ENCODE results near the gene CHRNA10.
"Not testable (repeated sequence)": the region's sequence is repeated elsewhere in the genome, so short reads cannot be mapped to it uniquely, and the experiment has no call there.

Gene CHRNA10

DNA sequence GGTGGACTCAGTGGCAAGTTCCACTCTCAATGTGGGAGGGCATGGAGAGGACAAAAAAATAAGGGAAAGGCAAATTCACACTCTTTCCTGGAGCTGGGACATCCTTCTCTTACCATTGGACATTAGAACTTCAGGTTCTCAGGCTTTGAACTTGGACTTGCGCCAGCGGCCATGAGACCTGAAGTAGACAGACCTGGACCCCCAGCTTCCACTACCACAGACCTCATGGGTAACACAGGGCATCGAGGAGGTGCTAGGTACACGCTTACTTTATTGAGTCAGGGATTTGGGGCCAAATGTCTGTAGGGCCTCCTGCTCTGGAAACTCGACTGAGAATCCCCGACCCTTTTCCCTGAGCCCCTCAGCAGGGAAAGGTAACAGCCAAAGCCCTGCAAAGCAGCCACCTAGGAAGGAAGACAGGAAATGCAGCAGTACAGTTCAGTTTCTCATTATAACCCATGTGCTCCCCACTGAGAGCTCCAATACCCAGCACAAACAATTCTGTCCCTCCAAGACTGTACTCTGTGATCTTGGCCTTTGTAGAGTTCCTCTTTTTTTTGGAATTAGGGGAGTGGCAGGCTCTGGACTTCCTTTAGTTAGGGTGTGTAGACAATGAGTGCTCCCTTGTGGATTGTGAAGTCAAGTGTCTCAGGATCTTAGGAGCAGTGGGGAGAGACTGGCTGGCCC lies 5.7 kb downstream of the CHRNA10 start:
- peak; percentile 41 for DNase-seq

DNA sequence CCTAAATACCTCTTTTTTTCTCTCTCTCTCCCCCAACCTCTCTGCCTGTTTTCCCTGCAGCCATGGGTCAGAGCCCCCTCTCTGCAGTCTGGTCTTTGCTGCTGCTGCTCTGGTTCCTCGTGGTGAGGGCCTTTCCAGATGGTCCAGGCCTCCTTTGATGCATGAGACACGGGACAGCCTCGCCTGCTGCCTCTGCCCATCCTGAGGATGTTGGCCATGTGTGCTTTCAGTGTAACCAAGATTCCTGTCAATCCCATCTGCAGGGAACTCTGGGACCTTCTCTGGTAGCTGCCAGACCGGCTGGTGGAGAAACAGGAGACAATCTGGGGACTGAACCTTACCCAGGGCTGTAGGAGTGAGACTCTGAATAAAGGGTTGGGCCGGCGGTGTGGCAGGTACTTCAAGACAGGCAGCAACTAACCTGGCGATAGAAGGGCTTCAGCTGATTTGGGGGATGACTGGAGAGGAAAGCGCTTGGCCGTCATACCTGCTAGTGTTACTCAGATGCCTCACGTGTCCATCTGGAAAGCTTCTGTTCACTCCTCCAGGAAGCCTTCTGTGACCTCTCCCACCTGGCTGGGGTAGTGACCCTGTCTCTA lies 7.1 kb downstream of the CHRNA10 start:
- DNase-seq: no peak

DNA sequence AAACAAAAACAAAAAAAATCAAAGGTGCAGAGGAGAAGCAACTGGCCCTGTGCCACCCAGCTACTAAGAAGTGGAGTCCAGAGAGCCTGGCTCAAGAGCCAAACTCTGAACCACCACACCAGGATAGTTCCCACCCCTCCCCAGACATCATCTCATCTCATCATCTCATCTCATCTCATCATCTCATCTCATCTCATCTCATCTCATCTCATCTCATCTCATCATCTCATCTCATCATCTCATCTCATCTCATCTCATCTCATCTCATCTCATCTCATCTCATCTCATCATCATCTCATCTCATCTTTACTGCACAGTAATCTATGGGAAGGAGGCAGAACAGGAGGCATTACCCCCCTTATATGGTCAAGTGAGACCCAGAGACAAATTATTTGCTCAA lies 8.3 kb downstream of the CHRNA10 start:
- DNase-seq: no peak

DNA sequence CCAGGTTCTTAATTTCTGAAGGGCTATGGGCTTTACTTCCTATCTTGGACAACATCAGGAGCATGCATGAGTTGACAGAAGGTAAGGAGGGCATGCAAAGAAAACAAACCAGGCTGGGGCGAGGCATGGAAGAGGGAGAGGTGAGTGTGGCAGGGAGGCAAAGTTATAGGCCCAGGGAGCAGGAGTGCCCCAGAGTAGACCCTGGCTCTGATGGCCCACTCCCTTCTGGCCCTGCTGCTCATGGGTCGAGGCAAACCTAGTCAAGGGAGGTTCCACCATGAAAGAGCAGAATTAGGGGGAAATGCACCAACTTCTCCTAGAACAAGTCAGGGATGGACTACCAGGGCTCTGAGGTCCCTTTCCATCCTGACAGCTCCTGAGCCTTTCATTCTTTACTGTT lies 10.2 kb downstream of the CHRNA10 start:
- DNase-seq: no peak

DNA sequence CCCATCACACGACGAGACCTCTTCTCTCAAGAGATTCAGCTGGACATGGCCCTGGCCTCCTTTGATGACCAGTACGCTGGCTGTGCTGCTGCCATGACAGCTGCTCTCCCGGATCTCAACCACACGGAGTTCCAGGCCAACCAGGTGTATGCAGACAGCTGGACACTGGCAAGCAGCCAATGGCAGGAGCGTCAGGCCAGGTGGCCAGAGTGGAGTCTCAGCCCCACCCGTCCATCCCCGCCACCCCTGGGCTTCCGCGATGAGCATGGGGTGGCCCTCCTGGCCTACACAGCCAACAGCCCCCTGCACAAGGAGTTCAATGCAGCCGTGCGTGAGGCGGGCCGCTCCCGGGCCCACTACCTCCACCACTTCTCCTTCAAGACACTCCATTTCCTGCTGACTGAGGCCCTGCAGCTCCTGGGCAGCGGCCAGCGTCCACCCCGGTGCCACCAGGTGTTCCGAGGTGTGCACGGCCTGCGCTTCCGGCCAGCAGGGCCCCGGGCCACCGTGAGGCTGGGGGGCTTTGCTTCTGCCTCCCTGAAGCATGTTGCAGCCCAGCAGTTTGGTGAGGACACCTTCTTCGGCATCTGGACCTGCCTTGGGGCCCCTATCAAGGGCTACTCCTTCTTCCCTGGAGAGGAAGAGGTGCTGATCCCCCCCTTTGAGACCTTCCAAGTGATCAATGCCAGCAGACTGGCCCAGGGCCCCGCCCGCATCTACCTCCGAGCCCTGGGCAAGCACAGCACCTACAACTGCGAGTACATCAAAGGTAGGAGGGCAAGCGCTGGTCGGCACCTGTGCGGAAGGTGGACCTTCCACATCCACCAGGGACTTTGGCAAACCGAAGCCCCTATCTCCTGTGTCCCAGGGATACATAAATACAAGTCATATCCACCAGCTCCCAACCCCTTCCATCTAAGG lies 11.3 kb downstream of the CHRNA10 start:
- DNase-seq: no peak

DNA sequence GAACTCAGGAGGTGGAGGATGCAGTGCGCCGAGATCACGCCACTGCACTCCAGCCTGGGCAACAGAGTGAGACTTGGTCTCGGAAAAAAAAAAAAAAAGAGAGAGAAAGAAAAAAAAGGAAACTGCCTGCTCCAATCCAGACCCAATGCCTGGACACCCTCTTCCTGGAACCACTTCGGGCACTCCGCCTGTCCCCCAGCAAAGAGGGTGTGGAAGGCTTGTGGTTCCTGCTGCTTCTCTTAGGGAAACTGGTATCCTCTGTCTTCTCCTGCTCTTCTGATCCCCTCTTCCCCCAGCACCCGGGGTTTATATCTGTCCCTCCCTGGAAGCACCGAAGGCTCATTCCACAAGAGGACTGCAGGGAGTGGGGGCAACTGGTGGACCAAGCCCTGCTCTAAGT lies 12.9 kb downstream of the CHRNA10 start:
- DNase-seq: no peak

DNA sequence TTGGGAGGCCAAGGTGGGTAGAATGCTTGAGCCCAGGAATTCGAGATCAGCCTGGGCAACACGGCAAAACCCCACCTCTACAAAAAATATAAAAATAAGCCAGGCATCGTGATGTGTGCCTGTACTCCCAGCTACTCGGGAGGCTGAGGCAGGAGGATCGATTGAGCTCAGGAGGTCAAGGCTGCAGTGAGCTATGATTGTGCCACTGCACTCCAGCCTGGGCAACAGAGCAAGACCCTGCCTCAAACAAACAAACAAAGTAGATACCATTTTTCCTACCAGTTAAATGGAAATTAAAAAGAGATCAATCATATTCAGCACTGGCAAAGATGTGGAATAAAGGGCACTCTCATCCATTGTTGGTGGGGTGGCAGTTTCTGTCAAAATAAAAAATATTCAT lies 13.9 kb downstream of the CHRNA10 start:
- not testable (repeated sequence) for DNase-seq

DNA sequence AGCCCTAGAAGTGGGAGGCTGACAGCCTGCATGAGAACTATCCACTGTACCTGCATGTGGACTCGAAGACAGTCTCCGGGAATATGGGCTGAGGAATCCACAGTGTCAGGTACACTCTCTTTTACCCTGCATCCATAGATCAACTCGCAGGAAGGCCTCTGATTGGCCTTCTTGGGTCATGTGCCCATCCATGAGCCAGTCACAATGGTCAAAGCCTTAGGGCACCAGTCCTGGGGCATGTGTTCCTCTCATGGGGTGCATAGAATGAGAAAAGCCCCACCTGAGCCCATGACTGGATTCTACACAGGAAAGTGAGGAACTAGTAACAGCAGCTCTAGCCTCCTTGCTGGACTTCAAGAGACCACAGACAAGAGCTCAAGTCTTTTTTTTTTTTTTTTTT lies 15.6 kb downstream of the CHRNA10 start:
- no peak for DNase-seq

DNA sequence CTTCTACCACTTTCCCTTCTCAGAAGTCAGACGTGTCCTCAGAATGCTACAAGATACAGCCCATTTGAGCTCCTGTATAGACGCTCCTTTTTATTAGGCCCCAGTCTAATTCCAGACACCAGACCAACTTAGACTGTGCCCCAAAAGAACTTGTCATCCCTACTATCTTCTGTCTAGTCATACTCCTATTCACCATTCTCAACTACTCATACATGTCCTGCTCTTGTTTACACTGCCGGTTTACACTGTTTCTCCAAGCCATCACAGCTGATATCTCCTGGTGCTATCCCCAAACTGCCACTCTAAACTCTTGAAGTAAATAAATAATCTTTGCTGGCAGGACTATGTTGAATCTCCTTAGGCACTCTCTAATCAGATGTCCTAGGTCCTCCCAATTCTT lies 18.7 kb downstream of the CHRNA10 start:
- not testable (repeated sequence) for DNase-seq

DNA sequence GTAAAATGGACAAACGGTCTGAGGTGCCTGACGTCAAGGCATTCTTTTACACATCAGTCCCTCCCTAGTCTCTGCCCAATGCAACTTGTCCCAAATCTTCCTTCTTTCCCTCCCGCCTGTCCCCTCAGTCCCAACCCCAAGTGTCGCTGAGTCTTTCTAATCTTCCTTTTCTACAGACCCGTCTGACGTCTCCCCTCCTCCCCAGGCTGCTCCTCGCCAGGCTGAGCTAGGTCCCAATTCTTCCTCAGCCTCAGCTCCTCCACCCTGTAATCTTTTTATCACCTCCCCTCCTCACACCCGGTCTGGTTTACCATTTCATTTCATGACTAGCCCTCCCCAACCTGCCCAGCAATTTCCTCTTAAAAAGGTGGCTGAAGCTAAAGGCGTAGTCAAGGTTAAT lies 21.8 kb downstream of the CHRNA10 start:
- not testable (repeated sequence) for DNase-seq

DNA sequence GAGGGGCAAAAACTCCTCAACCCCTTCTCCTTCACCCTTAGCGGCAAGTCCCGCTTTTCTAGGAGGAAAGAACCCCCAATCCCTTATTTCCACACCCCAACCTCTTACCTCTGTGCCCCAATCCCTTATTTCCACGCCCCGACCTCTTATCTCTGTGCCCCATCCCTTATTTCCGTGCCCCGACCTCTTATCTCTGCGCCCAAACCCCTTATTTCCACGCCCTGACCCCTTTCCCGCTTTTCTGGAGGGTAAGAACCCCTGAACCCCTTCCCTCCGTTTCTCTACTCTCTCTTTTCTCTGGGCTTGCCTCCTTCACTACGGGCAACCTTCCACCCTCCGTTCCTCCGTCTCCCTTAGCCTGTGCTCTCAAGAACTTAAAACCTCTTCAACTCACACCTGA lies 22.3 kb downstream of the CHRNA10 start:
- DNase-seq: not testable (repeated sequence)

DNA sequence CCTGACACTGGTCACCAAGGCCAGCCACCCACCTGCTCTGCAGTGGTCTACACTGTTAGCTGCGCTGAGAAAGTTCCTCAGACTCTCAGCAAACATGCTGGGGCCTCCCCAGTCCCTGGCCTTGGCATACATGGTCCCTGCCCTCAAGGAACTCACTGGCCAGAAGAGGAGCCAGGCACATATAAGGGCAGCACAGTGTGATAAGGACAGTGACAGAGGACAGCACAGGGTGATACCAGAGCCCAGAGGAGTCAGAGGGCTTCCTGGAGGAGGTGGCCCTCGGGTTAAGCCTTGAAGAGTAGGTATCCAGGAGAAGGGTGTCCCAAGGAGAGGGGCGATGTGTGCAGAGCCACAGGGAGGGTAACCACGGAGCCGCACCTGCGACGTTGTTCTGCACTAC lies 25.6 kb downstream of the CHRNA10 start:
- DNase-seq: no peak

DNA sequence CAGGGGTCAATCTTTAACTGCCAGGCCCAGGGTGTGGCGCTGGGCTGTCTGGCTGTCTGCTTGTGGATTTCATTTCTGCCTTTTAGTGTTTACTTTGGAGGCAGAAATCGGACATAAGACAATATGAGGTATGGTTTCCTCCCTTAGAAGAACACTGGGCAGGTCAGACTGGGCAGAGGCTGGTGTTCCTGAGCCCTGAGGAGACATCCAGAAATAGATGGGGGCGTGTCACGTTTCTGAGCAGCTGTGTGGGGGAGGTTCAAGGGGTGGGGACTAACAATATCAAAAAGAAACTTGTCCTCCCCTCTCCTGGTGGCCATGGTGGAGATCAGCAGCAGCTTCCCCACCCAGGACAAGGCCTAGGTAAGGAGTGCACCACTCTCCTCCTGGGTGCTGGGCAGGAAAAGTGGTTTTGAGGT lies 26.4 kb downstream of the CHRNA10 start, which contains the start of gene ART1:
ART1 (plus strand) TSS at position 312 of the 419 bp plus-strand sequence. CDS start 14,086 bp downstream, outside the sequence.
- DNase-seq: no peak

DNA sequence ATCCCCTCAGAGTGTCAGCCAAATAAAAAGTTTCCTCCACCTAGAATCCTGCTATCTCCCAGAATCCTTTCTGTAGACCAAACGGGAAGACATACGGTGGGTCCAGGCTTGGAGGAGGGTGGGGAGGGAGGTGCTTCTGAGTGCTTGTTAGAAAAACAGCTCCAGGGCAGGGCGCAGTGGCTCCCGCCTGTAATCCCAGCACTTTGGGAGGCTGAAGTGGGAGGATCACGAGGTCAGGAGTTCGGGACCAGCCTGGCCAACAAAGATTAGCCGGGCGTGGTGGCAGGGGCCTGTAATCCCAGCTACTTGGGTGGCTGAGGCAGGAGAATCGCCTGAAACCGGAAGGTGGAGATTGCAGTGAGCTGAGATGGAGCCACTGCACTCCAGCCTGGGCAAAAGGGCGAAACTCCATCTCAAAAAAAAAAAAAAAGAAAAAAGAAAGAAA lies 28.1 kb downstream of the CHRNA10 start:
- not testable (repeated sequence) for DNase-seq

DNA sequence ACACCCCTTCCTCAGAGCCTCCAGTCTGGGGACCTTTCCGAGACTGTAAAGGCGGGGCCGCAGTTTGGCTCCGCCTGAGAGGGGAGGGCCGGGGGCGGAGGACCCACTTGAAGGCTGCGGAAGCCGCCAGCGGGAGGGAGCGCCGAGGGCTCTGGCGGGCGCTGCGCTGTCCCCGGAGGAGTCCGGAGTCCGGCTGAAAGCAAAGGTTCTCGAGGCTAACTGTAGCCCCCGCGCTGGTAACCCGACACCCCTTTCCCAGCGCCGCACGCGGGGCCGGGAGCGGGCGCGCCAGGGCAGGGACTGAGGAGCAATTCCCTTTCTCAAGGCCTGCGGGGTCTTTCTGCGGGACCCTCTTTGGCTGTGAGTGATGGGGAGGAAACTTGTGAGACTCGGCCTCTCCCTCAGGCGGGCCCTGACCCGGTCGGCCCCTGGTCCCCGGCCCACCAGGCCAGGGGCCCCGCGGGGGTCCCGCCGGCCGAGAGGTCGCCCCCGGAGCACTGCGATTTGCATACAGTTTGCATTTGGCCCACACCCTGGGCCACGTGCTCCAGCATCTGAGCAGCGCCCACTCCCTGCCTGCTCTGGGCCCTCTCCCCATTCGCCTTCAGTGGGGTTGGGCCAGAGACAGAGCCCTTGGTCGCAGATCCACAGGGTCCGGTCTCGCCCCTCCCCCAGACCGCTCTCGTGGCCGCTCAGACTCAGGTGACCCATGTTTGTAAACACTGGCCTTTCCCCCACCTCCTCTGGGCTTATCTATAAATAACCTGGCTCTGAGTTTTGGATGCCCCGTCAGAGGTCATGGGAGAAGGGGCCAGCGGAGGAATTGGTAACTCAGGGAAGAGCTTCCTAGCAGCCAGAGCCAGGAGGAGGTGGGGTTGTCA lies 28.9 kb downstream of the CHRNA10 start:
- peak; percentile 70 for DNase-seq

DNA sequence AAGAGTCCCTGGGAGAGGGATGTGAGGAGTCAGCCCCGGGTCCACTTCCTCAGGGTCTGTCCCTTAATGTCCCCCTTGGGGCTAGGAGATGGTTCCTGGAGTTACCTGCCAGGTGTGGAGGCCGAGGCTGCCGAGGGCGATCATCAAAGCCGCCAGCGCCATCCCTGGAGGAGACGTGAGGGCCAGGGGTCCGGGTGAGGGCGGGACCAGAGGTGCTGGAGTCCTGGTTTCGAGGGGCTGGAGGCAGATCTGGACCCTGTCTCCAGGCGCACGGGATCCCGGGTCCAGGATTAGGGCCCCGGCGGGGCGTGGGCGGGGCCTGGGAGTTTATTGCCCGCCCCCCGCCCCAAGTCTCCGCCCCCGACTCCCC lies 29.5 kb downstream of the CHRNA10 start, which contains the start of gene ART5:
ART5 (minus strand) TSS at position 292 of the 370 bp plus-strand sequence; CDS start at position 162, 130 bp downstream.
- no peak for DNase-seq

DNA sequence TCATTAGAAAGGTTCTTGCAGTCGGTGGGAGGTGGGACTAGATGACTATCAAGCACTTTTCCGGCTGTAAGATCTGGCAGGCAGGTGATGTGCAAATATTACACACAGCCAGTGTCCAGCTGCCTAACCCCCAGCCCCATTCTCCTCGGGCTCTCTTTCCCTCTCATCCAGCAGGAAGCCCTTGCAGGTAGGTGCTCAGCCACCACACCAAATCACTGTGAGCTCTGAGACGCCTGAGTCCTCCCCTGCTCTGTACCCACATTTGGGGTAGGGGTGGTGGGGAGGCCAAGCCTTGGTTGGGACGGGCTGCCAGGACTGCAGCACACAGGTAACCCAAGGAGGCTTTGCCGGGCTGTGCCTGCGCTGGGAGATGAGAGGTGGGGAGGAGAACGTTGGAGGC lies 30.0 kb downstream of the CHRNA10 start:
- DNase-seq: no peak

DNA sequence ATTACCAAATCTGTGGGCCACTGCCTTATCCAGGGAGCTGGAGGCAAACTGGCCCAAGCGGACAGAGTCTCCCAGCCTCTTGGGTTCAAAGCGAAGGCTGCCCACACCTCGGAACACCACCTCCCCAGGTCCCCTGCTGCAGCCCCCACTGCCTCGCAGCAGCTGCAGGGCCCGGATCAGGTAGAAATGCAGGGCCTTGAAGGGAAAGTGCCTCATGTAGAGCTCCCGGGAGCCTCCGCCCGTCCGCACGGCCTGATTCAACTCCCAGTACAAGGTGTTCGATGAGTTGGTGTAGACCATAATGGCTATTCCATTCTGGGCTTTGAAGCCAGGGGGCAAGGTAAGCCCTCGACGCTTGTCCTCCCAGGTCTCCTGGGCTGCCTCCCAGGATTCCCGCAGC lies 31.3 kb downstream of the CHRNA10 start:
- DNase-seq: no peak

DNA sequence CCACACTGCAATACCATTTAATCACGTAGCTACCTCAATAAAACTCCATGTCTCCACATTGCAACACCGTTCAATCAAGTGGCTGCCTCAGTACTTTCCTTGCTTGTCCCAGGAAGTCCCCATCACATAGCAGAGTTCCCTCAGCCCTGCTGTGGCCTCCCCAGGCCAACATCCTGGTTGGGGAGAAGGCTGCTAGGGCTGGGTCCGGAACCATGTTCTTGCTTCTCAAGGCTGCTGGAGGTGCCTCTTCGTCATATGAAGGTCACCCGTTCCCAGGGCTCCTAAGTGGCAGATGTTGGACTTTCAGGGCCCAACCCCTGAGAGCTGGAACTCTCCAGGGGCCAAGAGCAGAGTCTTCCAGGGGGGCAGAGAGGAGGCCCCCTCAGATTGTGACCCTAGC lies 32.7 kb downstream of the CHRNA10 start:
- DNase-seq: no peak

DNA sequence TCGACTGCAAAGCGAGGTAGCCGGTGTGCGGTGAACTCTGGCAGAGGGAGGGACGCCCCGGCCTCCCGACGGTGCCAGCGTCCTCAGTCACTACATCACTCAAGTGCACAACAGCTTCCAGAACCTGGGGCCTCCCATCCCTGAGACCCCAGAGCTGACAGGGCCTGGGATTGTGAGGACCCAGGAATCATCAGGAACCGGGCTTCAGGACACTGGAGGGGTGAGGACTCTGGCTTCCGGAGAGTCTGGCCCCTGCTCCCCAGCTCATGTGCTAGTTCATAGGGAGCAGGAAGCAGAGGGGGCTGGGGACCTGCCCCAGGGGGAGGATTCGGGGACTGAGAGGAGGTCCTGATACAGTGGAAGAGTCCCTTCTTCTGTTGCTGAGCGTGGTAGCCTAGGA lies 34.0 kb downstream of the CHRNA10 start:
- DNase-seq: no peak

DNA sequence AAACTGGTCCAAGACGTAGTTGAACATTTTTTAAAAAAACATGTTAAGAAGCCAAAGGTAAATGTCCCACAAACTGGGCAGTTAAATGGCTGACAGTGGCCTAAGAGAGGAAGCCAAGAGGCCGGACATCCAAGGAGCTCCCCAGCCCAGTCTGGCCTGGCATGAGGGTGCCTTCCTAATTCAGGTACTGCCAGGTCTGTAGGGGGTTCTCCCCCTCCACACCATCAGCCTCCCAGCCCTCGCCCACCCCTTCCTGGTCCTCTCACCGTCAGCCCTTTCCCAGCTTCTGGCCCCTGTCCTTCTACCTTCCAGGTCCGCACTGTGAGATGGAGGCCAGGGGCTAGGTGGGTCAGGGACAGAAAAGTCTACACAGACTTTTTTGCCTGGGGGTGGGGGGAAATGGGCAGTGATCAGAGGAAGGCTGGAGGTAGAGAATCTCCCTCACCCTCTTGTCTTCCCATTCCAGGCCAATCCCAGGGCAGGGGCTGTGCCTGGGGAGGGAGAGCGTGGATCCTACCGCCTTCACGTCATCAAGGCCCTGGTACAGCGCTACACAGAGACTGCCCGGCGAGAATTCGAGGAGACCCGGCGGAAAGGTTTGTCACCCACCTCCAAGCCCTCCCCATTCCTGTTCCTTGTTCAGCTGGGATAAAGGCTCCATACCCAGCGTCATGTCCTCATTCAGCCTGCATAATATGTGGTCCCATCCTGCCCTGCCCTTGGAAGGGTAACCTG lies 35.4 kb downstream of the CHRNA10 start:
- DNase-seq: no peak
